NT2/D1 (cell line): ENCODE data around the gene SLC12A1.

Experiments used
- DNase-seq: peaks from one replicate; pipeline ENCODE4 v3.0.0-alpha.2; 2011; ENCODE audit warnings: low read depth, low spot score
- H3K27me3 ChIP-seq: 2 replicates; pipeline ENCODE4 v1.6.0; 2011; ENCODE audit warnings: mild to moderate bottlenecking; ENCODE audit not compliant: insufficient read length, insufficient read depth
- H3K36me3 ChIP-seq: 2 replicates; pipeline ENCODE4 v1.6.1; 2011; ENCODE audit warnings: mild to moderate bottlenecking, low read length, mixed read lengths; ENCODE audit not compliant: insufficient read depth, insufficient read length
- H3K4me1 ChIP-seq: 2 replicates; pipeline ENCODE4 v1.5.1; 2011; ENCODE audit not compliant: insufficient read depth, insufficient read length
- H3K4me3 ChIP-seq: 2 replicates; pipeline ENCODE4 v1.5.1; 2011; ENCODE audit warnings: low read depth; ENCODE audit not compliant: insufficient read length
- H3K9ac ChIP-seq: 2 replicates; pipeline ENCODE4 v1.6.0; 2011; ENCODE audit warnings: low read depth; ENCODE audit not compliant: insufficient read length
- H3K9me3 ChIP-seq: 2 replicates; pipeline ENCODE4 v1.5.1; 2011; ENCODE audit warnings: mild to moderate bottlenecking, low read length; ENCODE audit not compliant: insufficient read depth
- SUZ12 ChIP-seq: IDR thresholded peaks from 2 replicates; pipeline ENCODE4 v1.6.1; 2011; ENCODE audit not compliant: insufficient read length, insufficient read depth; ENCODE audit errors: extremely low read depth
- YY1 ChIP-seq: IDR thresholded peaks from 2 replicates; pipeline ENCODE4 v1.6.1; 2011; ENCODE audit not compliant: insufficient read length, insufficient read depth
- ZNF274 ChIP-seq: IDR thresholded peaks from 2 replicates; pipeline ENCODE4 v1.6.1; 2011; ENCODE audit warnings: mild to moderate bottlenecking, low read depth, low read length

The SLC12A1 gene

DNA sequence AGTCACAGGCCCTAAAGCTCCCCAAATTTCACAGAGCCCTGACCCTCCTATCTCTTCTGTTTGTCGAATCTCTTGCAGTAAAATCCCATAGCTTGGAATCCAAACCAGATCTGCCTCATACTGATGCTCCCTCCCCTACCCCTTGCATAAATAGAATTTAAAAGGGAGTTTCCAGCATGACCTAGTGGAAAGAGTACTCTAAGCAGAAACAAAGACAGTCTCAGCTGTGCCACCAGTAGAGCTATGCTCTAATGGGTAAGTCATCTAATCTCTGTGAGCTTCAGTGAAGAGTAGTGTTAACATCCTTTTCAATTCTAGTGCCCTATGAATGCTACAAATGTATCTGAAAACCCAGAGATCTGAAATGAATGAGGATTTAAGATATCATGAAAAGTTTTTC lies 4.0 kb upstream of the SLC12A1 start:
- H3K9ac ChIP-seq, result no peak overlapping the region
- H3K4me3 ChIP-seq, result no peak overlapping the region
- no peak for DNase-seq
- TF ChIP-seq SUZ12 (no peak), YY1 (no peak), ZNF274 (no peak)
- no peaks in the 10 kb centered on the region for H3K4me1 ChIP-seq
- H3K27me3 ChIP-seq, result no peaks in the 10 kb centered on the region
- no peaks in the 10 kb centered on the region for H3K9me3 ChIP-seq
- H3K36me3 ChIP-seq, result no peaks in the 10 kb centered on the region

DNA sequence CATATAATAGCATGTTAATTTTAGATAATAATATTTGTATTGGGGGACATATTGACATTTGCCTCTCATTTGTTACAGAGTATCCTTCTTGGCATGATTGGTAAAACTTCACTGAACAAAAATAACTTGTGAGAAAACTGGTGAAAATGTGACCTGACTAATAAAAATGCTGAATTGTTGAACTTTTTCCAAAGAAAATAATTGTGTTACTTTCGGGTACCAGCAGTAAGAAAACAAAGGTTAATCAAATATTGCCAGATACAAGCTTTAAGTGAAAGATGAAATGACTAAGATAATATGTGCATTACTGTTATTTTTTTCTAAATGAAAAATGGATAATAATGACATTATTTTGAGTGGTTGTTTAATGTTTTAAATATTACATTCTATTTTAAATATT lies 15.2 kb downstream of the SLC12A1 start:
- TF ChIP-seq ZNF274, result no peak
- no peak for TF ChIP-seq YY1

DNA sequence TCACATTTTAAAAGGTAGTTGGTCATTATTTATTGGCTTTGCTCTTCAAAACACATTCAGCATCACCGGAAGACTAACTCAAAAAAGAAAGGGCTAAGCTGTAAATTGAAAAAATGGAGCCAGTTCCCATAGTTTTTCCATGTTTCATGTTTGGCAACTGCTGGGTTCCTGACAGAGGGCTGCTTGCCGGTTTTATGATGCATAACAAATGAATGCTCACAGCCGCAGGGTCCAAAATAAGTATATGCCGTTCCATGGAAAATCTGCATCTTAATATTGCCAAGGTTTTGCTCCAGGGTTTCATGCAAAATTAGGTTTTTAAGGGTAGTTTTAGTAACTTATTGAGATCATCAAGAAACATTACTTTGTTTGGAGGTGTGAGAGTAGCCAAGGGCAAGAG lies 15.8 kb downstream of the SLC12A1 start:
- no peak for TF ChIP-seq ZNF274
- TF ChIP-seq YY1, result no peak
- no peak for TF ChIP-seq SUZ12
- DNase-seq, result no peak
- Histone ChIP-seq H3K9ac (no peak overlapping the region), H3K36me3 (no peaks in the 10 kb centered on the region), H3K9me3 (no peaks in the 10 kb centered on the region), H3K4me1 (no peaks in the 10 kb centered on the region), H3K27me3 (no peaks in the 10 kb centered on the region), H3K4me3 (no peak overlapping the region)

More for the DNA sequence above, 15.2 kb downstream of the SLC12A1 start:
- no peaks in the 10 kb centered on the region for H3K36me3 ChIP-seq
- H3K4me3 ChIP-seq, result no peak overlapping the region
- DNase-seq, result no peak
- H3K27me3 ChIP-seq, result no peaks in the 10 kb centered on the region
- H3K9me3 ChIP-seq, result no peaks in the 10 kb centered on the region
- H3K9ac ChIP-seq, result no peak overlapping the region
- H3K4me1 ChIP-seq, result no peaks in the 10 kb centered on the region

DNA sequence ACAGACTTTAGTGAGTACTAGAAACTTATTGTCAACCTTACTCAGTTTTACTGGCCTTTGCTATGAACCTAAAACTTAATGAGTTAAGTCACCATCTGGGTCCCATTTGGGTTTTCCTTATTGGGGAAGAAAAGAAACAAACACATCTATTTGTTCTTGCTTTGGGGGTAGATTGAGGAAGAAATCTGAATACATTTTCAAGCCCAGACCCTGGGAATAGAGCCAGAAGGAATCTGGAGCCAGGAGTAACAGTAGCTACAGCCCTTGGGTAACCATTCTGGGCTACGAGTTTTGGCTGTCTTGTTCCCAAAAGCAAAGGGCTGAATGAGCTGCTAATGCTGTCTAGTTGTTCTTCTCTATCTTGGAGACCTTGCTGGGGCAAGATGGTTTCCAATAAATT lies 16.5 kb downstream of the SLC12A1 start:
- Histone ChIP-seq H3K27me3 (no peaks in the 10 kb centered on the region), H3K9ac (no peak overlapping the region)
- DNase-seq, result no peak

DNA sequence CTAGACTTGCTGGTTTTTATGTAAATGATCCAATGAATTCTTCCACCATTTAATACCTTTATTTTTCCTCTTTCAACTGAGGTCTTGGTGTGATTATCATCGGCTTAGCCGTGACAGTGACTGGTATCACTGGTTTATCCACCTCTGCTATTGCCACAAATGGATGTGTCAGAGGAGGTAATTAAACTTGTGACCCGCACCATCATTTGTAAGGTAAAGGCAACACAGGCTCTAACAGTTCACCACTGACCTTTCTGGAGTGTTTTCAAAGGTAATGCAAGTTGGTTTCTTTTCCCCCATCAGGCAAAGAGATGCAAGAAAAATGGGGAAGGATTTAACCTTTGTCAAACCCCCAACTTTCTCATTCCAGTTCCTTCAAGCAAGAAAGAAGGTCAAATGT lies 19.7 kb downstream of the SLC12A1 start:
- Histone ChIP-seq H3K9me3 (no peaks in the 10 kb centered on the region), H3K4me3 (no peak overlapping the region), H3K4me1 (no peaks in the 10 kb centered on the region), H3K9ac (no peak overlapping the region), H3K27me3 (no peaks in the 10 kb centered on the region), H3K36me3 (no peaks in the 10 kb centered on the region)
- no peak for DNase-seq
- no peak for TF ChIP-seq ZNF274
- TF ChIP-seq SUZ12, result no peak
- TF ChIP-seq YY1, result no peak

More for the DNA sequence above, 16.5 kb downstream of the SLC12A1 start:
- H3K9me3 ChIP-seq, result no peaks in the 10 kb centered on the region
- H3K4me1 ChIP-seq, result no peaks in the 10 kb centered on the region
- no peak for TF ChIP-seq SUZ12
- H3K36me3 ChIP-seq, result no peaks in the 10 kb centered on the region
- H3K4me3 ChIP-seq, result no peak overlapping the region

DNA sequence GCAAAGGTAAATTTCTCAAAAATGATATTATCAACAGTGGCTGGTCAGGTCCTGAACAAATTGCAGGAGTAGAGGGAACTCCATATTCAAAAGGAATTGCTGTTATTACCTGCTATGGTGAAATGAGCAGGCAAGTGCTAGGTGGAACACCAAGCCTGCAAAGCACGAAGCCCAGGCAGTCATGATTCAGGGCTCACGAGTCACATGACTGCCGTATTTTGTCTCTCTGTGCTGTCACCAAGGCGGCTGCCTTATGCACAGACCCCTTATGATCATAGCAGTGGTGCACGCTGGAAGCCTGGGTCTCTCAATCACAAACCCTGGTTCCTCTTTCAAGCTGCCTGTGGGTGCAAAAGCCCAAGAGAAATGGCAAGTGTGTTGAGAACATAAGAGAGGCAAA lies 24.4 kb downstream of the SLC12A1 start:
- Histone ChIP-seq H3K27me3 (no peaks in the 10 kb centered on the region), H3K4me3 (no peak overlapping the region), H3K4me1 (no peaks in the 10 kb centered on the region), H3K9ac (no peak overlapping the region), H3K36me3 (no peaks in the 10 kb centered on the region), H3K9me3 (no peaks in the 10 kb centered on the region)
- DNase-seq, result no peak
- TF ChIP-seq YY1 (no peak), SUZ12 (no peak), ZNF274 (no peak)

DNA sequence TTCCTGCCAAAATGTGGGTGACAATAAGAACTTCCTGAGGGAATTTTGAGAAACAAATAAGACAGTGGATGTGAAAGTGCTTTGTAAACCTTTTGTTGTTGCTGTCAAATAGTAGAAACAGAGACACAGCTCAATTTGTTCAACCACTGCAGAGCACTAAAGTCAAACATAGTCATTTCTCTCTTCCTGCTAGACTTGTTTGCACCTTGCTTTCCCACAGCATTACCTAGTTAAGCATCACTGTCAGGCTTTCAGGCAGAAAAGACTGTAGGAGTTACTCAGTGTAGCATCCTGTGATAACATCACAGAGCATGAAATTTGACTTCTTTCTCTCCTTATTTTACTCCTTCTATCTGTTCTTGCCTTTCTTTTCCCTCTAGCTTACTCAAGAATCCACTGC lies 27.1 kb downstream of the SLC12A1 start:
- TF ChIP-seq YY1 (no peak), ZNF274 (no peak), SUZ12 (no peak)

DNA sequence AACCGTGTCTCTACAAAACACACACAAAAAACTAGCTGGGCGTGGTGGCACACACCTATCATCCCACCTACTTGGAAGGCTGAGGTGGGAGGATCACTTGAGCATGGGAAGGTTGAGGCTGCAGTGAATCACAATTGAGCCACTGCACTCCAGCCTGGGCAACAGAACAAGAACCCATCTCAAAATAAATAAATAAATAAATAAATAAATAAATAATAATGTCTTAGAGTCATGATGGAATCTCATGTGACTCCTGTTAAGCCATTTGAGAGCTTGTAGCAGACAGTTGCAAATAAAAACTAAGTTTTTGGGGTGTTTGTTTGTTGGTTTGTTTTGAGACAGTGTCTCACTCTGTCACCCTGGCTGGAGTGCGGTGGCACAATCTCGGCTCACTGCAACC lies 33.2 kb downstream of the SLC12A1 start:
- Histone ChIP-seq H3K4me1 (no peaks in the 10 kb centered on the region), H3K27me3 (no peaks in the 10 kb centered on the region), H3K9ac (no peak overlapping the region), H3K9me3 (no peaks in the 10 kb centered on the region), H3K4me3 (no peak overlapping the region), H3K36me3 (no peaks in the 10 kb centered on the region)
- TF ChIP-seq ZNF274 (no peak), YY1 (no peak), SUZ12 (no peak)
- DNase-seq, result no peak

More for the DNA sequence above, 27.1 kb downstream of the SLC12A1 start:
- Histone ChIP-seq H3K9me3 (no peaks in the 10 kb centered on the region), H3K36me3 (no peaks in the 10 kb centered on the region), H3K4me3 (no peak overlapping the region), H3K27me3 (no peaks in the 10 kb centered on the region), H3K4me1 (no peaks in the 10 kb centered on the region), H3K9ac (no peak overlapping the region)
- DNase-seq, result no peak
